Neuronal stem cell (in vitro differentiated cells): ENCODE results near the gene NXF2.
"Not testable (repeated sequence)": the region's sequence is repeated elsewhere in the genome, so short reads cannot be mapped to it uniquely, and the experiment has no call there.

Experiments
- DNase-seq: peaks from one replicate; pipeline ENCODE4 v3.0.0-alpha.2; 2013; ENCODE audit warnings: low spot score
- H2AFZ ChIP-seq: one replicate; pipeline ENCODE4 v1.6.1; 2013; ENCODE audit warnings: mild to moderate bottlenecking, low read length, inconsistent platforms
- H2AK5ac ChIP-seq: 2 replicates; pipeline ENCODE4 v1.6.1; 2013; ENCODE audit warnings: low read depth, mild to moderate bottlenecking, inconsistent platforms, low read length, moderate library complexity, mixed read lengths
- H2BK120ac ChIP-seq: 2 replicates; pipeline ENCODE4 v1.6.1; 2013; ENCODE audit warnings: low read depth, mild to moderate bottlenecking, inconsistent platforms, low read length, moderate library complexity, mixed read lengths
- H2BK12ac ChIP-seq: one replicate; pipeline ENCODE4 v1.6.1; 2013; ENCODE audit warnings: low read length, inconsistent platforms
- H2BK15ac ChIP-seq: 2 replicates; pipeline ENCODE4 v1.6.1; 2013; ENCODE audit warnings: mild to moderate bottlenecking, low read length, inconsistent platforms, mixed read lengths
- H2BK5ac ChIP-seq: one replicate; pipeline ENCODE4 v1.6.1; 2013; ENCODE audit warnings: inconsistent platforms, mild to moderate bottlenecking, low read length, moderate library complexity
- H3K14ac ChIP-seq: one replicate; pipeline ENCODE4 v1.6.1; 2013; ENCODE audit warnings: low read length, inconsistent platforms
- H3K18ac ChIP-seq: 2 replicates; pipeline ENCODE4 v1.6.1; 2013; ENCODE audit warnings: low read length, inconsistent platforms
- H3K23ac ChIP-seq: 2 replicates; pipeline ENCODE4 v1.6.1; 2013; ENCODE audit warnings: low read depth, mild to moderate bottlenecking, mixed read lengths, low read length, inconsistent platforms; ENCODE audit not compliant: poor library complexity
- H3K27ac ChIP-seq: replicated peaks from 3 replicates; pipeline ENCODE4 v1.5.1; 2013; ENCODE audit warnings: low read length, inconsistent platforms
- H3K27me3 ChIP-seq, 3 experiments: 2 replicates each; pipeline ENCODE4 v1.6.1; 2013; ENCODE audit warnings: low read length in 3 of 3, mild to moderate bottlenecking in 2 of 3, inconsistent platforms in 1 of 3, low read depth in 1 of 3, mixed read lengths in 1 of 3, moderate library complexity in 1 of 3; ENCODE audit not compliant: control insufficient read depth in 3 of 3, insufficient read depth in 3 of 3
- H3K36me3 ChIP-seq, 2 donors: replicated peaks in 1 of 2; 2 replicates each; pipeline ENCODE4 v1.6.1; 2013; ENCODE audit warnings: low read length in 2 of 2; ENCODE audit not compliant: control insufficient read depth in 2 of 2, insufficient read depth in 2 of 2
- H3K4ac ChIP-seq: 2 replicates; pipeline ENCODE4 v1.6.1; 2013; ENCODE audit warnings: inconsistent platforms, mild to moderate bottlenecking, low read length, moderate library complexity
- H3K4me1 ChIP-seq, 2 donors: 1 replicate in 1 of 2; 2 replicates in 1 of 2; pipeline ENCODE4 v1.6.1; 2013; ENCODE audit warnings: low read length in 2 of 2, low read depth in 1 of 2; ENCODE audit not compliant: control insufficient read depth in 2 of 2, insufficient read depth in 1 of 2
- H3K4me2 ChIP-seq: one replicate; pipeline ENCODE4 v1.6.1; 2013; ENCODE audit warnings: mild to moderate bottlenecking, low read length, inconsistent platforms; ENCODE audit not compliant: insufficient read depth, poor library complexity, severe bottlenecking
- H3K4me3 ChIP-seq, 2 donors: 2 replicates each; pipeline ENCODE4 v1.5.1; 2013; ENCODE audit warnings: low read length in 2 of 2, mild to moderate bottlenecking in 2 of 2, inconsistent platforms in 1 of 2, moderate library complexity in 1 of 2
- H3K79me1 ChIP-seq: one replicate; pipeline ENCODE4 v1.6.1; 2013; ENCODE audit warnings: low read depth, mild to moderate bottlenecking, inconsistent platforms, low read length, moderate library complexity
- H3K9ac ChIP-seq: one replicate; pipeline ENCODE4 v1.6.1; 2013; ENCODE audit warnings: mild to moderate bottlenecking, low read depth, low read length, inconsistent platforms; ENCODE audit not compliant: poor library complexity
- H3K9me3 ChIP-seq, 2 donors: replicated peaks in 1 of 2; 2 replicates each; pipeline versions ENCODE3 to v1.6.1; 2013; ENCODE audit warnings: low read length in 2 of 2, mild to moderate bottlenecking in 2 of 2, inconsistent platforms in 1 of 2, low read depth in 1 of 2, mixed read lengths in 1 of 2, moderate library complexity in 1 of 2; ENCODE audit not compliant: control insufficient read depth in 2 of 2, insufficient read depth in 1 of 2
- H4K8ac ChIP-seq: one replicate; pipeline ENCODE4 v1.6.1; 2013; ENCODE audit warnings: low read depth, mild to moderate bottlenecking, inconsistent platforms, low read length, moderate library complexity
- H4K91ac ChIP-seq: one replicate; pipeline ENCODE4 v1.6.1; 2013; ENCODE audit warnings: low read length, low read depth, mild to moderate bottlenecking, inconsistent platforms; ENCODE audit not compliant: poor library complexity
- WGBS, 2 donors: extraction: QIAGEN DNeasy Blood & Tissue Kit; methylation state at CpG; one replicate each; pipeline ENCODE4 v1.1.7; 2013; ENCODE audit warnings: missing lambda C conversion rate in 2 of 2, mixed read lengths in 1 of 2; ENCODE audit not compliant: insufficient read length in 2 of 2, insufficient replicate concordance in 1 of 2; ENCODE audit errors: extremely low coverage in 2 of 2; 5-methylcytosine and 5-hydroxymethylcytosine counted together

The NXF2 gene

DNA sequence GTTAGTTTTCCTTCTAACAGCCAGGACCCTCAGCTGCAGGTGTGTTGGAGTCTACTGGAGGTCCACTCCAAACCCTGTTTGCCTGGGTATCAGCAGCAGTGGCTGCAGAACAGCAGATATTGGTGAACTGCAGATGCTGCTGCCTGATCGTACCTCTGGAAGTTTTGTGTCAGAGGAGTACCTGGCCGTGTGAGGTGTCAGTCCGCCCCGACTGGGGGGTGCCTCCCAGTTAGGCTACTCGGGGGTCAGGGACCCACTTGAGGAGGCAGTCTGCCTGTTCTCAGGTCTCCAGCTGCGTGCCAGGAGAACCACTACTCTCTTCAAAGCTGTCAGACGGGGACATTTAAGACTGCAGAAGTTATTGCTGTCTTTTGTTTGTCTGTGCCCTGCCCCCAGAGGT is 11.3 kb upstream of the NXF2 start:
- not testable (repeated sequence) for DNase-seq, H3K36me3 ChIP-seq

DNA sequence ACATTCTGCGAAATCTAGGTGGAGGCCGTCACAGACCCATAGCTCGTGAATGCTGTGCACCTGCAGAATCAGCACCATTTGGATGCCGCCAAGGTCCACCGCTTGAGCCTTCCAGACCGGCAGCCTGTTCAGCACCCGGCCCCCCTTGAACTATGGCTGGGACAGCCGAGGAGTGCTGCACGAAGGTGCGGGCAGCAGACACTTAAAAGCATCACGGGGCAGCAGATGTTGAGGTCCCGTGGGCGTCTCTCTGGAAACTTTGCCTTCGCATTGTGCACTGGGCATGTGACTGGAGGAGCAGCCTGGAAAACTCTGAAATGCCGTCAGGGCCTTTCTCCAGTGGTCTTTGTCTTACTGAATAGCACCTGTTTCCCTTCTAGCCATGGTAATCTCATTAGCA is 6.7 kb upstream of the NXF2 start:
- H3K23ac ChIP-seq, H2BK15ac ChIP-seq, H3K27ac ChIP-seq, H4K8ac ChIP-seq, H2AK5ac ChIP-seq, H3K14ac ChIP-seq, H3K18ac ChIP-seq, H2BK120ac ChIP-seq, H4K91ac ChIP-seq, H3K27me3 ChIP-seq, H3K79me1 ChIP-seq, H3K4ac ChIP-seq, H3K4me3 ChIP-seq, H3K36me3 ChIP-seq, H2BK12ac ChIP-seq, H2AFZ ChIP-seq, DNase-seq, H3K9ac ChIP-seq, H2BK5ac ChIP-seq, H3K4me2 ChIP-seq, H3K4me1 ChIP-seq, H3K9me3 ChIP-seq: not testable (repeated sequence)
- WGBS, 2 donors: no CpG with 5 or more reads among the region's 15 CpGs

More for the DNA sequence above, 11.3 kb upstream of the NXF2 start:
- no CpG with 5 or more reads among the region's 7 CpGs for WGBS, 2 donors
- not testable (repeated sequence) for H3K23ac ChIP-seq, H2BK15ac ChIP-seq, H3K9ac ChIP-seq, H2AK5ac ChIP-seq, H3K27ac ChIP-seq, H2AFZ ChIP-seq, H3K4me2 ChIP-seq, H2BK5ac ChIP-seq, H3K4me3 ChIP-seq, H4K91ac ChIP-seq, H3K4me1 ChIP-seq, H3K9me3 ChIP-seq, H3K27me3 ChIP-seq, H3K14ac ChIP-seq, H3K4ac ChIP-seq, H3K18ac ChIP-seq, H2BK120ac ChIP-seq, H2BK12ac ChIP-seq, H3K79me1 ChIP-seq, H4K8ac ChIP-seq

GRCh38 chrX:102272231-102272630 is 25.3 kb downstream of the NXF2 start:
- not testable (repeated sequence) for H3K18ac ChIP-seq, H2BK5ac ChIP-seq, H2BK12ac ChIP-seq, H2BK15ac ChIP-seq, H3K36me3 ChIP-seq, H3K27ac ChIP-seq, H3K23ac ChIP-seq, H3K14ac ChIP-seq, H4K8ac ChIP-seq, H3K4me1 ChIP-seq, H3K79me1 ChIP-seq, H3K4ac ChIP-seq, H2BK120ac ChIP-seq, H2AK5ac ChIP-seq, H3K27me3 ChIP-seq, H2AFZ ChIP-seq, H3K9me3 ChIP-seq, H3K9ac ChIP-seq, H3K4me2 ChIP-seq, DNase-seq, H4K91ac ChIP-seq, H3K4me3 ChIP-seq
- WGBS, 2 donors: no CpG with 5 or more reads among the region's 4 CpGs

- Histone ChIP-seq H3K18ac (no peak overlapping the region), H3K4me3 (no peak overlapping the region), H2BK15ac (no peak overlapping the region), H3K27ac (no peak overlapping the region), H3K4me1 (no peaks in the 10 kb centered on the region), H3K27me3 (no peaks in the 10 kb centered on the region), H3K9ac (no peak overlapping the region), H3K23ac (no peak overlapping the region), H3K36me3 (no peaks in the 10 kb centered on the region), H4K8ac (no peak overlapping the region), H3K79me1 (no peaks in the 10 kb centered on the region), H3K14ac (no peak overlapping the region), H3K4ac (no peak overlapping the region), H4K91ac (no peak overlapping the region), H2AFZ (no peak overlapping the region), H2BK12ac (no peak overlapping the region), H2AK5ac (no peak overlapping the region), H2BK120ac (no peak overlapping the region), H3K4me2 (no peak overlapping the region), H3K9me3 (no peaks in the 10 kb centered on the region), H2BK5ac (no peak overlapping the region)
- no peak for DNase-seq
- WGBS, 2 donors: no CpG with 5 or more reads among the region's 4 CpGs
Observed at GRCh38 chrX:102338162-102338561, 91.2 kb downstream of the NXF2 start.
